HEK293 (cell line): ENCODE data around the gene LAMB1.

Experiments
- CTCF ChIA-PET: fragments of 350-600 bp; formaldehyde crosslinking; extraction: SDS; loops from one replicate; lab custom pipeline; 2021; ENCODE audit warnings: antibody characterized with exemption; lab: Yijun Ruan, JAX
- POLR2A ChIA-PET: fragments of 300-600 bp; formaldehyde crosslinking; extraction: SDS; loops from one replicate; lab custom pipeline; 2020; ENCODE audit warnings: antibody characterized with exemption, inconsistent platforms; lab: Yijun Ruan, JAX
- H3K27ac ChIP-seq: fragments of 200-500 bp; sonication (Bioruptor generic); 2 replicates; pipeline ENCODE4 v1.5.1; 2014; ENCODE audit warnings: low read depth, low read length, control low read depth, inconsistent platforms; ENCODE audit errors: extremely low read depth
- H3K36me3 ChIP-seq, 2 experiments: fragments of 200-500 bp in 1 of 2; sonication (Bioruptor generic) in 1 of 2; 1 replicate in 1 of 2; 2 replicates in 1 of 2; pipeline ENCODE4 v1.5.1; 2014 to 2017; ENCODE audit warnings: inconsistent platforms in 2 of 2, low read length in 2 of 2; ENCODE audit not compliant: control insufficient read depth in 2 of 2, insufficient read depth in 1 of 2
- H3K4me1 ChIP-seq: fragments of 200-500 bp; sonication (Bioruptor generic); 2 replicates; pipeline ENCODE4 v1.5.1; 2014; ENCODE audit warnings: mild to moderate bottlenecking, low read length, inconsistent platforms; ENCODE audit not compliant: control insufficient read depth, insufficient read depth
- H3K4me3 ChIP-seq: 2 replicates; pipeline ENCODE4 v1.5.1; 2011; ENCODE audit warnings: low read depth, mild to moderate bottlenecking, control low read depth, low read length, moderate library complexity
- H3K9me3 ChIP-seq: fragments of 200-500 bp; sonication (Bioruptor generic); 2 replicates; pipeline ENCODE4 v1.5.1; 2014; ENCODE audit warnings: low read depth, low read length, inconsistent platforms; ENCODE audit not compliant: control insufficient read depth, insufficient read depth
- ZNF341 ChIP-seq: fragments of 450-650 bp; formaldehyde crosslinking; IDR thresholded peaks from 2 replicates; pipeline ENCODE4; 2016; ENCODE audit warnings: low read depth, missing biosample characterization, missing genetic modification characterization

LAMB1 gene

GRCh38 chr7:107874111-107874510 is 128.8 kb downstream of the LAMB1 start:
- Histone ChIP-seq H3K36me3 (no peaks in the 10 kb centered on the region), H3K4me3 (no peak overlapping the region), H3K27ac (no peak overlapping the region), H3K4me1 (no peaks in the 10 kb centered on the region), H3K9me3 (no peaks in the 10 kb centered on the region)
- ChIA-PET POLR2A (interaction anchor here (1.9 kb wide), 1 partner anchor 131 kb away, joined by 13 read pairs; the partner anchor contains the start of gene CBLL1), CTCF (interaction anchor here (0.6 to 8.2 kb wide), 10 partner anchors 18 to 412 kb away, joined by 3 to 106 read pairs (median 4); partner anchors contain the start of gene CBLL1)
- TF ChIP-seq ZNF341 (tag by site-specific recombination), result no peak
